Measurements from ENCODE around the gene SIDT2. TPM values are rescaled to one million over a fixed set of nuclear protein-coding genes. Genes with fewer than 3 reads are reported as not detected.

Gene SIDT2
- total RNA-seq, 1 donor, result 46.6 TPM

DNA sequence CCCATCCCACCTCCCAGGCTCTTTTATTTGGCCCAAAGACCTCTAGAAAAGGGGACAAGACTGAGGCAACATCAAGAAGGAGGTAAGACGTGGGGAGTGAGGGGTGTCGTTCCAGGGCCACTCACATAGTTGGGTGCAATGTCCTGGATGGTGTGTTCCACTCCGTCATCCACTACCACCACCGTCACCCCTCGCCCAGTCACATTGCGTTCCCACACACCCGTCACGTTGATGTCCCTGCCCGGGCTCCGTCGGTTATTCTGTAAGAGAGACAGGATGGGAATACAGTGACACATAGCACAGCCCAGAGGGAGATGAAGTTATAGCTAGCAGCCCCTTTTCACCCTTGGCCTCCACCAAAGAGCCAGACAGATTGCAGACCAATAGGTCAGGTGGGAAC, 49.5 kb downstream of the SIDT2 start:
- Histone ChIP-seq H3K4me1 (ENCODE audit: insufficient read depth, low read length) (peaks cover 40% of the 10 kb centered on the region), H3K9me3 (ENCODE audit: low read depth, low read length) (no peaks in the 10 kb centered on the region), H3K27me3 (ENCODE audit: insufficient read depth, low read length) (no peaks in the 10 kb centered on the region), H3K4me3 (ENCODE audit: low read length) (no peak overlapping the region)

DNA sequence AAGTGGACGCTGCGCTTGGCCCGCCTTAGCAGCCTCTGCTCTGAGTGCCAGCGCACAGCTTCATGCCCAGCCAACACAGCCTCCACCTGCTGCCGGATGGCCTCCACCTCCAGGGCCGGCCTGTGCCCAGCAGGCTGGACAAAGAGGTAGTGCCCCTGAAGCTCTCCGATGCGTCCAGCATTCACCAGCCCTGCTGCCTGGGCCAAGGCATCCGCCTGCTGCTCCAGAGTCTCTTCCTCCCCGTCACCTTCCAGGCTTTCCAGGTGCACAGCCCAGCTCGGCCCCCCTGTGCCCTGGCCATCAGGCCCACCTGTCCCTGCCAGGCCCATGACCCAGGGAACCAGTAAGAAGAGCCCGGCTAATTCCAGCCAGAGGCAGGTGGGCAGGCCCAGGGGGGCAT, 50.9 kb downstream of the SIDT2 start:
- no peak overlapping the region for H3K4me3 ChIP-seq (ENCODE audit: low read length)
- no peaks in the 10 kb centered on the region for H3K9me3 ChIP-seq (ENCODE audit: low read depth, low read length)
- peaks cover 46% of the 10 kb centered on the region for H3K4me1 ChIP-seq (ENCODE audit: insufficient read depth, low read length)

DNA sequence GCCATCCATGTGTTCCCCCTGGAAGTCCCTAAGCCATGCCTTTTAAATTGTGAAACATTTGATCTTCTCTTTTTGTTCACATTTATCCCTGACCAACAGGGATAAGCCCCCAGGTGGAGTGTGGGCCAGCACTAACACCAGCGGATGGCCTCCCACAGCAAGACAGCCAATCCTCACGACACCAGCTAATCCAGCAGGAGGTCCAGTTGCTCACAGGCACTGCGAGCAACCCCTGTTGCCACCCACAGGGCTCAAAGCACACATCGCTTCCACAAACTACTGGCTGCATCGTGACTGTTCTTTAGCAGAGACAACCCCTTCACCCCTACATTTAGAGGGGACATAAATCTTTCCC, 51.4 kb downstream of the SIDT2 start:
- H3K9me3 ChIP-seq (ENCODE audit: low read depth, low read length), result no peaks in the 10 kb centered on the region

More for the DNA sequence above, 50.9 kb downstream of the SIDT2 start:
- no peaks in the 10 kb centered on the region for H3K27me3 ChIP-seq (ENCODE audit: insufficient read depth, low read length)

DNA sequence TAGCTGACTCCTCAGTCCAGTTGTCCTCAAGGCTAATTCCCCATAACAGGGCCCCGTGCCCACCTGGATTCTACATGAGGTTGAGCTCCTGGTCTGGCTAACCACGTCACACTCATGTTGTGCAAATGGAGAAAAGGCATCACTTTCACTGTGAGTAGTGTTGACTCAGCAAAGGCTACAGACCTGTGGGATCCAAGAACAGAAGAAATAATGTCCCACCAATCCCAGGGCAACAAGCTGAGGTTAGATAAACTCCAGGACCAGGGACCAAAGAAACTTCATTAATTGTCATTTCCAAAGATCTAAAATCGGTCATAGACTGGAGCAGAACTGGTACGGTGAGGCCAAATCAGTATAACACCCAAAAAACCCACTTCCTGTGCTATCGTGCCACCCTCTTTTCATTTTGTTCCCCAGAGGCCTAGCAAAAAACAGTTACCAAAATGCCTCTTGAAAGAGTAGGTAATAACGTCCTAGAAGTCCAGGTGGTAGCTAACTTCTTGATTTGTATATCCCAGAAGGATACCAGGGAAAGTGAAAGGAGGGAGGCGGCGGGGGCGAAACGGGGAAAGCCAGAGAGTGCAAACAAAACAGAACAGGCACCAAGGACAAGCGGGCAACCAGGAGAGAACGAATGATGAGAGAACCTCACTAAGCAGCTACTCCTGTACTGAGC, 51.9 kb downstream of the SIDT2 start:
- Histone ChIP-seq H3K9me3 (ENCODE audit: low read depth, low read length) (no peaks in the 10 kb centered on the region), H3K4me3 (ENCODE audit: low read length) (peak overlapping the region; percentile 95), H3K4me1 (ENCODE audit: insufficient read depth, low read length) (peaks cover 46% of the 10 kb centered on the region), H3K27me3 (ENCODE audit: insufficient read depth, low read length) (no peaks in the 10 kb centered on the region)

More for the DNA sequence above, 51.4 kb downstream of the SIDT2 start:
- Histone ChIP-seq H3K4me1 (ENCODE audit: insufficient read depth, low read length) (peaks cover 46% of the 10 kb centered on the region), H3K27me3 (ENCODE audit: insufficient read depth, low read length) (no peaks in the 10 kb centered on the region), H3K4me3 (ENCODE audit: low read length) (peak overlapping the region; percentile 2)

DNA sequence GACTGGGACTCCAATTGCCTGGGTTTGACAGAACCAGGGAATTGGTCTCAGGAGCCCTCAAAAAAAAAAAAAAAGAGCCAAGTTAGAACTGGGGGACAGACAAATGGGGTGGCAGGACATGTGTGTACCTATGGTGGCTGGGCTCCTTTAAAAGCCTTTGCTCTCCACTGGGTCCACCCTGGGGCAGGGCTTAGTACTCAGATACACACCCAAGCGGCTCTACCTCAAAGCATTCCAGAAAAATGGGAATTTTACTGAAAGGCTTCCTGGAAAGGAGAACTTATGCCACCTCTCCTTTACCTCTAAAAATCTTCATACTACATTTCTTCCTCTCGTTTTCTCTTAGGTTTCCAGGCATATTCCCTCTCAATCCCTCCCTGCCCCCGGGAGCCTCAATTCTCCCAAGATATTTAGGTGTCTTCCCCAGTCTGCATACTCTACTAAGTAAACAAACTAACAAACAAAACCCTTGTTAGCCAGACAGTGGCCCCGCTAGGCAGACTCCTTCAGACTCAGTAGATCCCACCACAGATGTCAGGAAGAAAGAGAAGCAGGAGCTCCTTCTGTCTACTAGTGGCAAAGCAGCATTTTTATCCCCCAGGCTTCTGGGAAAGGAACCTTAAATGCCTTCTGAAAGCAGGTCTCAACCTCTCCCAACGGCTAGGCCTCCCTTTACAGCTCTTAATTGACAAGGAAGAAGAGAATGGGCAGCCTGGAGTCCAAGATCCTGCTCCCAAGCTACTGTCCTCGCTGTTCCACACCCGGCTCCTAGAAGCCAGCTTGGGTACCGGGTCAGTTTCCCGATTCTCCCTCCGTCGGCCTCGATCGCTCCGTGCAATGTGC, 52.7 kb downstream of the SIDT2 start:
- Histone ChIP-seq H3K27me3 (ENCODE audit: insufficient read depth, low read length) (no peaks in the 10 kb centered on the region), H3K4me1 (ENCODE audit: insufficient read depth, low read length) (peaks cover 44% of the 10 kb centered on the region), H3K9me3 (ENCODE audit: low read depth, low read length) (no peaks in the 10 kb centered on the region), H3K4me3 (ENCODE audit: low read length) (peak overlapping the region; percentile 95)

DNA sequence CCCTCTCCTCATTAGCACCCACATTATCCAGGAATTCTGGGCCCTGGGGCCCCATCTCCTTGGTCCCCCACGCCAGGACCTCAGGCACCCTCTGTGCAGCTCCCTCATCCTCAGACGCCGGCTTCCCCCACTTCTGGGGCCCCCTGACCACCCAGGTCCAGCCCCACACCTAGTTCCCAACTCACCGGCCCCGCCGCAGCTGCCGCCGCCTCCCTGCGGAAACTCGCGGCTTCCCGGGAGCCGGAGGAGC, 53.2 kb downstream of the SIDT2 start, which contains the start of gene PCSK7:
PCSK7 (minus strand) TSS at position 232 of the 250 bp plus-strand sequence. CDS start 2,229 bp downstream, outside the sequence.
- peak within 1 kb of the TSS; percentile 95 for H3K4me3 ChIP-seq (ENCODE audit: low read length)
- H3K4me1 ChIP-seq (ENCODE audit: insufficient read depth, low read length), result peaks cover 39% of the 10 kb centered on the region
- H3K27me3 ChIP-seq (ENCODE audit: insufficient read depth, low read length), result no peaks in the 10 kb centered on the region
- H3K9me3 ChIP-seq (ENCODE audit: low read depth, low read length), result no peaks in the 10 kb centered on the region

DNA sequence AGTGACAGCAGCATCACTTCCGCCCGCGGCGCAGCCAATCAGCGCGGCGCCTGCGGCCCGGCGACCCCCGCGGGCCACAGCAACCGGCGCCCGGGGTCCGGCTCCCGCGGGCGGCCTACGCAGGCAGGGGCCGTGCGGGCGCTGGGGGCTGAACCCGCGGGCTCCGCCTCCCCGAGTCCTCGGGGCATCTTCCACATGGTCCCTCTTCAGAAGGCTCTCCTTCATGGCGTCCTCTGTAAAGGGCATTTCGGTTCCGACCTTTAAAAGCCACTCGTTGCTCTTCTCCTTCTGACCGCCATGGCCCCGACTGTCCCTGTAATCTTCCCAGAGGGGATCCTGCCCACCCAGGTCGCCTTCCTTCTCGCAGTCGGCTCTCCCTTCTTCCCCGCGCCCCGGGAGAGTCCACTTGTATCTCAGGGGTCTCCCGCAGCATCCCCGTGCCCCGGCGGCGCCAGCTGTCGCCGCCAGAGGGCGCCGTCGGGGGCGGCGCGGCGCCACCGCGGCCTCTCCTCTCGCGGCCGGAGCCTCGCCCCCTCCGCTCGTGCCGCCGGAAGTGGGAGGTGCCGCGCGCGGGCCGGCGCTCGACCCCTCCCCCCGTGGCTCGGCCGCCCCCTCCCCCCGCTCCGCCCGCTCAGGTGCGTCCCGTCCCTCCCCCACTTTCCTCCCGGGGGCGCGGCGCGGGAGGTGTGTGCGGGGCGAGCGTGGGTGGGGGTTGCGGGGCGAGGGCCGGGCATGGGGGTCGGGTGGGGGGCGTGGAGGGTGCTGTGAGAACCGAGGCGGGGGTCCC, 53.7 kb downstream of the SIDT2 start, which contains the start of gene RNF214:
RNF214 (plus strand) TSS at position 580 of the 787 bp plus-strand sequence. CDS start 1,602 bp downstream, outside the sequence.
- Histone ChIP-seq H3K27me3 (ENCODE audit: insufficient read depth, low read length) (no peaks in the 10 kb centered on the region), H3K4me3 (ENCODE audit: low read length) (peak within 1 kb of the TSS; percentile 95), H3K4me1 (ENCODE audit: insufficient read depth, low read length) (peaks cover 37% of the 10 kb centered on the region), H3K9me3 (ENCODE audit: low read depth, low read length) (no peaks in the 10 kb centered on the region)

DNA sequence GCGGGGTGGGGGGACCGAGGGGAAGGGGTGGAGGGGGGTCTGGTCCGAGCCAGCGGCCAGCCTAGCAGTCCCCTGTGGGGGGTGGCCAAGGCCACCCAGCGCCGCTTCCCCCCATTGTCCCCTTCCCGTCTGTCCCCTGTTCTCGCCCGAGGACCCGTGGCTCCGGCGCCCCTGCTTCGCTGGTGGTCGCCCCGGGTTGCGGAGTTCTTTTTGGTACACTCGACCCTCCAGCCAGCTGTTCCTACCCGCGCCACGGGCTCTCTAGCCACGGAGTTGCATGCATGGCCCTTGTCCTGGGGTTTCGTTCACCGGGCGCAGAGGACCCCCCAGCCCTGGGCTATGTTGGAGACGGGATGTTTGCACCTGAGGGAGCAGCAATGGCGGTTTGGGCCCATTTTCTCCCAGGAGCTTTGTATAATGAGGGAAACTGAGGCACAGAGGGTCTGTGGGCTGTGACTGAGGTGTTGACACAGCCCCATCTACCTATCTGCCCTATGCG, 54.4 kb downstream of the SIDT2 start:
- no peaks in the 10 kb centered on the region for H3K27me3 ChIP-seq (ENCODE audit: insufficient read depth, low read length)
- peak overlapping the region; percentile 47 for H3K4me3 ChIP-seq (ENCODE audit: low read length)
- H3K4me1 ChIP-seq (ENCODE audit: insufficient read depth, low read length), result peaks cover 37% of the 10 kb centered on the region
- H3K9me3 ChIP-seq (ENCODE audit: low read depth, low read length), result no peaks in the 10 kb centered on the region

DNA sequence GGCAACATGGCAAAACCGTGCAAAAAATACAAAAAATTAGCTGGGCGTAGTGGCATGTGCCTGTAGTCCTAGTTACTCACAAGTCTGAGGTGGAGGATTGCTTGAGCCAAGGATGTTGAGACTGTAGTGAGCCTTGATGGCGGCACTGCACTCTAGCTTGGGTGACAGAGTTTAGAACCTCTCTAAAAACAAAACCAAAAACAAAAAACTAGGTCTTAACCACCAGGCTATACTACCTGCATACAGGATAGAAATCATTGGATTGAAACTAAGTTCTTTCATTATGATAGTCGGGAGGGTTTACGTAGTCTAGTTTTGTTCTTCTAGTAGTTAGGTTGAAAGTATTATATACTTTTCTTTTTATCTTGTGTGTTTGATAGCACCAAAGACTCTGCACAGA, 59.7 kb downstream of the SIDT2 start:
- H3K9me3 ChIP-seq (ENCODE audit: low read depth, low read length), result no peaks in the 10 kb centered on the region
- no peak overlapping the region for H3K4me3 ChIP-seq (ENCODE audit: low read length)
- H3K4me1 ChIP-seq (ENCODE audit: insufficient read depth, low read length), result peaks cover 5% of the 10 kb centered on the region

DNA sequence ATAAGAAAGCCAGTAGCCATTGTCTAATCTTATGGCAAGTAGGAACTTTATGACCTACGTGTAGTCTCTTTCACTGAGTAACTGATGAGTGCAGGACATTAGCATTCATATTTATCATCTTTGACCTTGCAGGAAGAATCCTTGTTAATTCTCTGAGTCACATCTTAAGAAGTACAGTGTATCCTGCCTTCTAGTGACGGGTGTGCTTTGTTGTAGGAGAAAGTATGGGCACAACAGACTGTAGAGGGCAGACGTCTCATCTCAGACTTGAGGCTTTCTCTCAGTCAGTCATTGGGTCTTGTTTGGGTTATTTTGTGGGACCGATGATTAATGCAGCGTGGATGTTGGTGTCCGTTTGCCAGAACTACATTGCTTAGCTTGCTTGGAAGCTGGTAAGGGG, 60.8 kb downstream of the SIDT2 start:
- Histone ChIP-seq H3K27me3 (ENCODE audit: insufficient read depth, low read length) (no peaks in the 10 kb centered on the region), H3K9me3 (ENCODE audit: low read depth, low read length) (no peaks in the 10 kb centered on the region), H3K4me3 (ENCODE audit: low read length) (no peak overlapping the region), H3K4me1 (ENCODE audit: insufficient read depth, low read length) (no peaks in the 10 kb centered on the region)

More for the DNA sequence above, 59.7 kb downstream of the SIDT2 start:
- H3K27me3 ChIP-seq (ENCODE audit: insufficient read depth, low read length), result no peaks in the 10 kb centered on the region

Other genes starting within 250 kb of the SIDT2 start
- 40.0 TPM for gene SIK3, start 80.3 kb upstream of the SIDT2 start, total RNA-seq
- gene PAFAH1B2, start 34.5 kb upstream of the SIDT2 start, total RNA-seq, result 110 TPM
- gene TAGLN, start 20.6 kb downstream of the SIDT2 start, total RNA-seq, result 8.6 TPM
- 96.1 TPM for gene PCSK7, start 53.3 kb downstream of the SIDT2 start, total RNA-seq
- 4.7 TPM for gene RNF214, start 53.9 kb downstream of the SIDT2 start, total RNA-seq
- 0.52 TPM for gene BACE1-AS, start 112.6 kb downstream of the SIDT2 start, total RNA-seq
- 1.9 TPM for gene BACE1, start 137.5 kb downstream of the SIDT2 start, total RNA-seq
- 13.4 TPM for gene CEP164, start 149.1 kb downstream of the SIDT2 start, total RNA-seq